NCI-H146 treated with DMSO at 0.1 percent for 48 hours (cell line): ENCODE data around the gene VASN.

Experiments used
- DNase-seq: peaks from one replicate; lab custom pipeline; 2025; ENCODE audit not compliant: unreplicated experiment; lab: John Stamatoyannopoulos, UW

The VASN gene

GRCh38 chr16:4401094-4401501 lies 29.4 kb downstream of the VASN start:
- no peak for DNase-seq

GRCh38 chr16:4401510-4401909 lies 29.9 kb downstream of the VASN start:
- no peak for DNase-seq

- DNase-seq, result no peak
These were observed 30.9 kb downstream of the VASN start for GRCh38 chr16:4402439-4403132.

- DNase-seq, result no peak
These were observed 31.7 kb downstream of the VASN start for GRCh38 chr16:4403133-4403949.

GRCh38 chr16:4404247-4404966 lies 32.8 kb downstream of the VASN start:
- DNase-seq, result no peak

GRCh38 chr16:4404967-4405696 lies 33.5 kb downstream of the VASN start:
- DNase-seq, result no peak

- no peak for DNase-seq
These were observed 36.1 kb downstream of the VASN start for GRCh38 chr16:4407543-4408322.

GRCh38 chr16:4408323-4408690 lies 36.7 kb downstream of the VASN start:
- DNase-seq, result no peak

GRCh38 chr16:4409081-4409932 lies 37.7 kb downstream of the VASN start:
- no peak for DNase-seq

GRCh38 chr16:4410335-4411075 lies 38.9 kb downstream of the VASN start:
- DNase-seq, result no peak

- DNase-seq, result no peak
These were observed 40.0 kb downstream of the VASN start for GRCh38 chr16:4411684-4412083.

- DNase-seq, result no peak
These were observed 40.5 kb downstream of the VASN start for GRCh38 chr16:4412159-4412558.

- no peak for DNase-seq
These were observed 41.2 kb downstream of the VASN start for GRCh38 chr16:4412854-4413253.

- peak; percentile 45 for DNase-seq
These were observed 42.7 kb downstream of the VASN start for GRCh38 chr16:4414187-4414917.

GRCh38 chr16:4415538-4416199 lies 44.0 kb downstream of the VASN start:
- no peak for DNase-seq

GRCh38 chr16:4416200-4417032 lies 44.8 kb downstream of the VASN start, which contains the start of gene CORO7:
CORO7 (minus strand) TSS chr16:4416596; CDS start chr16:4416518, 78 bp downstream.
- DNase-seq, result peak; percentile 90
